ENCODE results near the gene R3HDM2.
A peak's percentile ranks its signal among the peaks of the same experiment; 100 is the strongest.

DNA sequence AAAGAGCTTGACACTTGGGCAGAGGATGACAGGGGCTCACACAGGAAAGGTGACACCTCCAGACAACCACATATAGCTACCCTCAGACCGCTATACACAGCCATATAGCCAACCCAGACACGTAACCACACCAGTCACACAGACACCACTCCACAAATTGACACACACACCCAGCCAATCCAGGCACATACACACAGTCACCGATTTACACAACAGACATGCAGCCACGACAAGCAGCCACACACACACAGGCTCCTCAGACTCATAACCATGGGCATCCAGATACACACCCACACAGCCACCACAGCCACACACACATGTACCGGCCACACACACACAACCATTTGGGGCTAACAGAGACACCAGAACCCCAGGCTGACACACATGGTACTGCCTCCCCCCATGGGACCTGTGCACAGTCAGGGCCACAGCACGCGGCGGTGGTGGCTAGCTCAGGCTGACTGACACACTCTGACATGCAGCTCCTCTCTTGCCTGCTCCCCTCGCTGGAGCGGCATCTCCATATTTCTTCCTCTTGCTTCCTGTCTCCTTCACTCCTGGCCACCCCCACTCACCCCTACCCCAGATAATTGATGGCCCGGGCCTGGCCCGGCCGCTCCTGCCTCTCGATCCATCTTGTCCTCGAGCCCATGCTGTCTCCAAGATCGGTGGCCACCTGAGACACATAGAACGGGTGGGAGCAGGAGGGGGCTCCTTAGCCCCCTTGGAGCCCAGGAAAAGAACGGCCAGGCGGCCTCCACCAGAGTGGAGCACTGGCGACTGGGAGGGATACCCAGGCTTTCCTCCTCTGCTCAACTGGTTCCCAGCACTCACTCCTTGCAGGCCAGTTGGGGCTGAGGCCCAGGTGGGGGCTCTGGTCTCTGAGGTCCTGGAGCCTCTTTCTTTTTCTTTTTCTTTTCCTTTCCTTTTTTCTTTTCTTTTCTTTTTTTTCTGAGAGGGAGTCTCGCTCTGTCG lies 207.4 kb downstream of the R3HDM2 start:
- TF ChIP-seq, protein P1, sequence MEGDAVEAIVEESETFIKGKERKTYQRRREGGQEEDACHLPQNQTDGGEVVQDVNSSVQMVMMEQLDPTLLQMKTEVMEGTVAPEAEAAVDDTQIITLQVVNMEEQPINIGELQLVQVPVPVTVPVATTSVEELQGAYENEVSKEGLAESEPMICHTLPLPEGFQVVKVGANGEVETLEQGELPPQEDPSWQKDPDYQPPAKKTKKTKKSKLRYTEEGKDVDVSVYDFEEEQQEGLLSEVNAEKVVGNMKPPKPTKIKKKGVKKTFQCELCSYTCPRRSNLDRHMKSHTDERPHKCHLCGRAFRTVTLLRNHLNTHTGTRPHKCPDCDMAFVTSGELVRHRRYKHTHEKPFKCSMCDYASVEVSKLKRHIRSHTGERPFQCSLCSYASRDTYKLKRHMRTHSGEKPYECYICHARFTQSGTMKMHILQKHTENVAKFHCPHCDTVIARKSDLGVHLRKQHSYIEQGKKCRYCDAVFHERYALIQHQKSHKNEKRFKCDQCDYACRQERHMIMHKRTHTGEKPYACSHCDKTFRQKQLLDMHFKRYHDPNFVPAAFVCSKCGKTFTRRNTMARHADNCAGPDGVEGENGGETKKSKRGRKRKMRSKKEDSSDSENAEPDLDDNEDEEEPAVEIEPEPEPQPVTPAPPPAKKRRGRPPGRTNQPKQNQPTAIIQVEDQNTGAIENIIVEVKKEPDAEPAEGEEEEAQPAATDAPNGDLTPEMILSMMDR (IDR thresholded peaks at IDR 0.05) = no peak
- TF ChIP-seq EZH2 (IDR thresholded peaks at IDR 0.05; ENCODE audit: borderline replicate concordance, insufficient read depth, low read depth, low read length, poor library complexity, severe bottlenecking) = peak; percentile 14

Measured in B cell (primary cell).